GM23338 (cell line): ENCODE measurements around the gene TPM1. TPM values are rescaled to one million over a fixed set of nuclear protein-coding genes. Genes with fewer than 3 reads are reported as not detected.

Source experiments
- ATAC-seq: fragments of 200-7000 bp; cut with Tn5 transposase; 3 replicates; pipeline ENCODE4 v1.9.1; 2020
- DNase-seq: peaks from one replicate; pipeline ENCODE4 v3.0.0-alpha.2; 2015; ENCODE audit warnings: low spot score
- H2AFZ ChIP-seq: fragments of 200-600 bp; sonication (generic); 2 replicates; pipeline ENCODE4 v1.8.0; 2016; ENCODE audit warnings: antibody characterized with exemption, mild to moderate bottlenecking, moderate library complexity
- H3F3A ChIP-seq: fragments of 200-600 bp; sonication (generic); replicated peaks from 2 replicates; pipeline ENCODE4 v1.8.0; 2017; ENCODE audit warnings: antibody characterized with exemption, mixed run types, low read depth
- H3K27ac ChIP-seq: fragments of 200-600 bp; sonication (generic); 2 replicates; pipeline ENCODE4 v1.6.1; 2016; ENCODE audit warnings: low read depth
- H3K27me3 ChIP-seq: fragments of 200-600 bp; sonication (generic); 2 replicates; pipeline ENCODE4 v1.8.0; 2016; ENCODE audit warnings: mild to moderate bottlenecking, mixed run types, moderate library complexity; ENCODE audit not compliant: insufficient read depth
- H3K36me3 ChIP-seq: fragments of 200-600 bp; sonication (generic); 2 replicates; pipeline ENCODE4 v1.8.0; 2016; ENCODE audit warnings: mild to moderate bottlenecking; ENCODE audit not compliant: insufficient read depth
- H3K4me1 ChIP-seq: fragments of 200-600 bp; sonication (generic); 2 replicates; pipeline ENCODE4 v1.8.0; 2016; ENCODE audit warnings: mild to moderate bottlenecking, moderate library complexity; ENCODE audit not compliant: insufficient read depth
- H3K4me2 ChIP-seq: fragments of 200-600 bp; sonication (generic); 2 replicates; pipeline ENCODE4 v1.7.1; 2017; ENCODE audit warnings: mixed run types
- H3K4me3 ChIP-seq: fragments of 200-600 bp; sonication (generic); 2 replicates; pipeline ENCODE4 v1.6.1; 2016; ENCODE audit warnings: mixed run types
- H3K79me2 ChIP-seq: fragments of 200-600 bp; sonication (generic); replicated peaks from 2 replicates; pipeline ENCODE4 v1.8.0; 2017; ENCODE audit warnings: mild to moderate bottlenecking; ENCODE audit not compliant: insufficient read depth
- H3K9me2 ChIP-seq: fragments of 200-600 bp; sonication (generic); 2 replicates; pipeline ENCODE4 v1.8.0; 2017; ENCODE audit not compliant: insufficient read depth
- H4K20me1 ChIP-seq: fragments of 200-600 bp; sonication (generic); replicated peaks from 2 replicates; pipeline ENCODE4 v1.8.0; 2017; ENCODE audit warnings: mild to moderate bottlenecking; ENCODE audit not compliant: insufficient read depth
- H3K27ac Mint-ChIP-seq: 2 replicates; pipeline ENCODE4 v1.8.0; 2020; ENCODE audit warnings: inconsistent platforms, mild to moderate bottlenecking, moderate library complexity, mixed read lengths
- H3K27me3 Mint-ChIP-seq: 3 replicates; pipeline ENCODE4 v1.8.0; 2022; ENCODE audit warnings: low read depth, mild to moderate bottlenecking, moderate library complexity, mixed read lengths, inconsistent platforms; ENCODE audit not compliant: insufficient read depth, poor library complexity
- H3K36me3 Mint-ChIP-seq: 3 replicates; pipeline ENCODE4 v1.8.0; 2021; ENCODE audit warnings: low read depth, mild to moderate bottlenecking, inconsistent platforms, moderate library complexity, mixed read lengths
- H3K4me1 Mint-ChIP-seq: 3 replicates; pipeline ENCODE4 v1.8.0; 2020; ENCODE audit warnings: mild to moderate bottlenecking, inconsistent platforms, mixed read lengths
- H3K4me3 Mint-ChIP-seq: 3 replicates; pipeline ENCODE4 v1.8.0; 2021; ENCODE audit warnings: moderate library complexity, mild to moderate bottlenecking, inconsistent platforms, mixed read lengths
- H3K9me3 Mint-ChIP-seq: 3 replicates; pipeline ENCODE4 v1.8.0; 2020; ENCODE audit warnings: moderate library complexity, mild to moderate bottlenecking, inconsistent platforms, mixed read lengths
- CREB1 ChIP-seq: fragments of 250-450 bp; sonication (Bioruptor Pico); IDR thresholded peaks from 2 replicates; pipeline ENCODE4 v1.5.0; 2020; ENCODE audit warnings: low read depth, mild to moderate bottlenecking, moderate library complexity
- EZH2 ChIP-seq: fragments of 200-600 bp; sonication (generic); IDR thresholded peaks from one replicate; pipeline ENCODE4 v1.8.0; 2017; ENCODE audit warnings: antibody characterized with exemption, mild to moderate bottlenecking, low read depth; ENCODE audit not compliant: unreplicated experiment
- EZH2phosphoT487 ChIP-seq: fragments of 200-600 bp; sonication (generic); IDR thresholded peaks from one replicate; pipeline ENCODE4 v1.8.1; 2018; ENCODE audit warnings: antibody characterized with exemption; ENCODE audit not compliant: unreplicated experiment
- JUNB ChIP-seq: IDR thresholded peaks from one replicate; pipeline ENCODE4 v1.6.1; 2016; ENCODE audit warnings: antibody characterized with exemption; ENCODE audit not compliant: unreplicated experiment
- STAT1 ChIP-seq: IDR thresholded peaks from one replicate; pipeline ENCODE4 v1.6.1; 2016; ENCODE audit warnings: antibody characterized with exemption; ENCODE audit not compliant: unreplicated experiment
- polyA plus RNA-seq: library from polyadenylated mRNA; unstranded; fragments of >200 nt; fragmentation: Nextera tagmentation; extraction: Ambion mirVana; gene quantifications from 2 replicates; pipeline ENCODE4 v1.2.1, GENCODE V29; 2016
- total RNA-seq: library from RNA; depleted of rRNA; stranded (reverse); fragments of >200 nt; shearing (Covaris generic); gene quantifications from 2 replicates; pipeline ENCODE4 v1.2.3, GENCODE V29; 2014
- TF ChIP-seq, protein P1 (sequence below): IDR thresholded peaks from one replicate; pipeline ENCODE4 v1.6.1; 2018; ENCODE audit warnings: antibody characterized with exemption; ENCODE audit not compliant: unreplicated experiment
- TF ChIP-seq, protein P2 (sequence below): IDR thresholded peaks from 2 replicates; pipeline ENCODE4 v1.6.1; 2016; ENCODE audit warnings: antibody characterized with exemption

The TPM1 gene
- total and polyA plus RNA-seq, 2 experiments from 2014 or later, result 449 to 913 TPM

DNA sequence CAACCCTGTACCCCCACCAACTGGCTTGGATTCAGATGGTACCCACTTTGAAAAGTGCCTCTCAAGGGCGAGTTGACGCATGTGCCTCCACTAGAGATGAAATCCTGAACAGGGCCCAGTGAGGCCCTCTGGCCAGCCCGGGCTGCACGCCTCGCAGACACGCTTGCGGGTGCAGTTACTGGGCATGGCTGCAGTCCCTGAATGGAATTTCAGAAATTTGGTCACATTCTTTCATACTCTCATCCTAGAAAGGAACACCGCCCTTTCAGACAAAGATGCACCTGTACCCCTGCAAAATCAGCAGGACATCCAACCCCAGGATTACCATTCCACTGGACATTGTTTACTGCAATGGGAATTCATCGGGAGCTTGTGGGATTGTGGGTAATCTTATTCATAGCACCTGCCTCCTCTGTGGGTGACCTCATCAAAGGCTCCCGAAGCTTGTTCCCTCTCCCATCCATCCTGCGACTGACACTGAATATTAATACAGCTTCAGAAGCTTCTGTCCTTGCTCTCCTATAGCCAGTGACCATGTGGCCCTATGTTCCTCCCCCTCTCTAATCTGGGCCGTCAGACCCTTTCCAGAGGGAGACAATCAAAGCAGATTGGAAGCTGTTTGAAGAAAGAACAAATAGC, 42.5 kb upstream of the TPM1 start:
- no peaks in the 10 kb centered on the region for H3K27me3 ChIP-seq
- ATAC-seq (no peak; the same call in 1 of the 3 replicates), DNase-seq (peak; percentile 20)
- H3K9me3 Mint-ChIP-seq, result no peaks in the 10 kb centered on the region
- no peaks in the 10 kb centered on the region for H3K79me2 ChIP-seq
- 0 out of 2 replicates have a peak, but pooled peaks cover 3% of the 10 kb centered on the region for H3F3A ChIP-seq
- TF ChIP-seq, protein P1, sequence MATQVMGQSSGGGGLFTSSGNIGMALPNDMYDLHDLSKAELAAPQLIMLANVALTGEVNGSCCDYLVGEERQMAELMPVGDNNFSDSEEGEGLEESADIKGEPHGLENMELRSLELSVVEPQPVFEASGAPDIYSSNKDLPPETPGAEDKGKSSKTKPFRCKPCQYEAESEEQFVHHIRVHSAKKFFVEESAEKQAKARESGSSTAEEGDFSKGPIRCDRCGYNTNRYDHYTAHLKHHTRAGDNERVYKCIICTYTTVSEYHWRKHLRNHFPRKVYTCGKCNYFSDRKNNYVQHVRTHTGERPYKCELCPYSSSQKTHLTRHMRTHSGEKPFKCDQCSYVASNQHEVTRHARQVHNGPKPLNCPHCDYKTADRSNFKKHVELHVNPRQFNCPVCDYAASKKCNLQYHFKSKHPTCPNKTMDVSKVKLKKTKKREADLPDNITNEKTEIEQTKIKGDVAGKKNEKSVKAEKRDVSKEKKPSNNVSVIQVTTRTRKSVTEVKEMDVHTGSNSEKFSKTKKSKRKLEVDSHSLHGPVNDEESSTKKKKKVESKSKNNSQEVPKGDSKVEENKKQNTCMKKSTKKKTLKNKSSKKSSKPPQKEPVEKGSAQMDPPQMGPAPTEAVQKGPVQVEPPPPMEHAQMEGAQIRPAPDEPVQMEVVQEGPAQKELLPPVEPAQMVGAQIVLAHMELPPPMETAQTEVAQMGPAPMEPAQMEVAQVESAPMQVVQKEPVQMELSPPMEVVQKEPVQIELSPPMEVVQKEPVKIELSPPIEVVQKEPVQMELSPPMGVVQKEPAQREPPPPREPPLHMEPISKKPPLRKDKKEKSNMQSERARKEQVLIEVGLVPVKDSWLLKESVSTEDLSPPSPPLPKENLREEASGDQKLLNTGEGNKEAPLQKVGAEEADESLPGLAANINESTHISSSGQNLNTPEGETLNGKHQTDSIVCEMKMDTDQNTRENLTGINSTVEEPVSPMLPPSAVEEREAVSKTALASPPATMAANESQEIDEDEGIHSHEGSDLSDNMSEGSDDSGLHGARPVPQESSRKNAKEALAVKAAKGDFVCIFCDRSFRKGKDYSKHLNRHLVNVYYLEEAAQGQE, result no peak
- TF ChIP-seq CREB1 (CRISPR knock-in tag), result no peak
- H3K27me3 Mint-ChIP-seq, result peaks cover 8% of the 10 kb centered on the region
- H3K9me2 ChIP-seq, result no peaks in the 10 kb centered on the region
- H3K4me2 ChIP-seq, result no peak overlapping the region
- no peaks in the 10 kb centered on the region for H3K4me1 ChIP-seq
- peaks cover 12% of the 10 kb centered on the region for H3K4me1 Mint-ChIP-seq
- H3K36me3 ChIP-seq, result no peaks in the 10 kb centered on the region
- no peaks in the 10 kb centered on the region for H3K36me3 Mint-ChIP-seq
- no peak overlapping the region for H2AFZ ChIP-seq
- H3K4me3 ChIP-seq, result no peak overlapping the region
- no peak overlapping the region for H3K27ac Mint-ChIP-seq
- no peak overlapping the region for H3K27ac ChIP-seq
- no peaks in the 10 kb centered on the region for H4K20me1 ChIP-seq
- H3K4me3 Mint-ChIP-seq, result no peak overlapping the region

DNA sequence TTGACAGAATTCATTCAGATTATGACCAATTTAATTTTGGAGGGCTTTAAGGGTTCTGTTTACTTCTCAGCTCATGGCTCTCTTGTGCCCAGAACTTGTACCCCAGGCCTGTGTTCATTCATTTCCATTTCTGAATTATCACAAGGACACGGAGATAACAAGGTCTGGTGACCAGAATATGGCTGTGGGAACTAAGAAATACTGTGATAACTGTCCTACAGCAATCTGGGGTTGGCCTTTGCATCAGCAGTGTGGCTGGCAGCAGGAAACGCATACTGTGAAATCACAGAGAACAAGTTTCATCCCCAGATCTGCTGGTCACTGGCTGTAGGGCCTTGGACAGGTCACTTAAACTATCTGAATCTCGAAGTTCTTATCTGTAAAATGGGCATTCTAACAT, 41.8 kb upstream of the TPM1 start:
- Histone ChIP-seq H4K20me1 (no peaks in the 10 kb centered on the region), H3F3A (0 out of 2 replicates have a peak, but pooled peaks cover 3% of the 10 kb centered on the region), H3K27ac (no peak overlapping the region), H3K36me3 (no peaks in the 10 kb centered on the region), H3K4me2 (no peak overlapping the region), H3K9me2 (no peaks in the 10 kb centered on the region), H3K4me3 (no peak overlapping the region), H2AFZ (no peak overlapping the region), H3K4me1 (no peaks in the 10 kb centered on the region), H3K27me3 (no peaks in the 10 kb centered on the region), H3K79me2 (no peaks in the 10 kb centered on the region)
- Mint-ChIP-seq H3K4me1 (peaks cover 12% of the 10 kb centered on the region), H3K4me3 (no peak overlapping the region), H3K9me3 (no peaks in the 10 kb centered on the region), H3K36me3 (no peaks in the 10 kb centered on the region), H3K27ac (no peak overlapping the region), H3K27me3 (peaks cover 8% of the 10 kb centered on the region)
- TF ChIP-seq EZH2phosphoT487 (no peak), EZH2 (no peak), STAT1 (no peak), JUNB (no peak)
- TF ChIP-seq, protein P2, sequence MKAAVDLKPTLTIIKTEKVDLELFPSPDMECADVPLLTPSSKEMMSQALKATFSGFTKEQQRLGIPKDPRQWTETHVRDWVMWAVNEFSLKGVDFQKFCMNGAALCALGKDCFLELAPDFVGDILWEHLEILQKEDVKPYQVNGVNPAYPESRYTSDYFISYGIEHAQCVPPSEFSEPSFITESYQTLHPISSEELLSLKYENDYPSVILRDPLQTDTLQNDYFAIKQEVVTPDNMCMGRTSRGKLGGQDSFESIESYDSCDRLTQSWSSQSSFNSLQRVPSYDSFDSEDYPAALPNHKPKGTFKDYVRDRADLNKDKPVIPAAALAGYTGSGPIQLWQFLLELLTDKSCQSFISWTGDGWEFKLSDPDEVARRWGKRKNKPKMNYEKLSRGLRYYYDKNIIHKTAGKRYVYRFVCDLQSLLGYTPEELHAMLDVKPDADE, result no peak
- no peak for DNase-seq
- no peak for ATAC-seq
